Measurements from ENCODE around the gene CEBPB.
A peak's percentile ranks its signal among the peaks of the same experiment; 100 is the strongest.

Gene CEBPB

DNA sequence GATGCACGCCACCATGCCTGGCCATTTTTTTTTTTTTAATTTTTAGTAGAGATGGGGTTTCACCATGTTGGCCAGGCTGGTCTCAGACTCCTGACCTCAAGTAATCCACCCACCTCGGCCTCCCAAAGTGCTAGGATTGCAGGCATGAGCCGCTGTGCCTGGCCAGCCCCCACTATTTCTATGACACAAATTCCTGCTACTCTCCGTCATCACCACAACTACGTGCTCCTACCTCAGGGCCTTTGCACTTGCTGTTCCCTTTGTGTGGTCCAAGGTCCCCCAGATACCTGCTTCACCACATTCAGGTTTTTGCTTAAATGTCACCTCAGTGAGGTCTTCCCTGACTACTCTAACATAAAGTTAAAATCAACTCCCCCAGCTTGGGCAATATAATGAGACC, 5.2 kb upstream of the CEBPB start:
- H3K27ac Mint-ChIP-seq, result no peak overlapping the region
- H3K27me3 Mint-ChIP-seq, result peaks cover 24% of the 10 kb centered on the region
- no peak for DNase-seq
- ATAC-seq, result no peak
- H3K36me3 Mint-ChIP-seq (ENCODE audit: low read depth), result no peaks in the 10 kb centered on the region
- H3K9me3 Mint-ChIP-seq, result no peaks in the 10 kb centered on the region
- H3K4me1 Mint-ChIP-seq, result no peaks in the 10 kb centered on the region
- no peak overlapping the region for H3K4me3 Mint-ChIP-seq

DNA sequence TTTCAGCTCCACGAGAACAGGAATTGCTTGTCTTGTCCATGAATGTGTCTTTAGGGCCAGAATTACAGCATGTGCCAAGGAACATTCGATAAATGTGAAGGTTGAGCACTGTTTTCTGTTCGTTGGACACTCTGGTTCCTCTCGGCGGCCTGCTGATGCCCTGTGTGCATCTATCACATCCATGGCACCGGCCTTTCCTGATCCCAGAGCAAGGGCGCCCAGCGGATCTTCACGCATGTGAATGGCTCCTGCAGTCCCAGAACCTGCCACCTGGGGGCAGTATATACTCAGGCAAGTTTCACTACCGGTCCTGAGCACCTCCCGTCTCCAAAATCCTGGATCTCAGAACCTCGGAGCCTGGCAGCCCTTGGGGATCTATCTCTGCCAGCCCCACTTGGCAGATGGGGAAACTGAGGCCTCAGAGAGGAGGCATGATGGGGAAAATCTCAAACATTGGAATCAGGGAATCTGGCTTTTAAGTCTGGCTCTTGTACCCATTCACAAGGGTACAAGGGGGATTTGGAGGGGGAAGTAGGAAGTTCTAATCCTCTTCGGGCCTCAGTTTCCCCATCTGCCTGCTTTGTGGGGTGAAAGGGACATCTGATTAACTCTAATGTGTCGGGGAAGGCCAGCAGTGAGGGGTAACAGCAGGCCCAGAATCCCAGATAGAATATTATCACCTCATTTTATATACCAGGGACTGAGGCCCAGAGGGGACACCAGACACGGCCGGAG, 4.3 kb upstream of the CEBPB start:
- H3K4me3 Mint-ChIP-seq, result no peak overlapping the region
- peak; percentile 31 for ATAC-seq

DNA sequence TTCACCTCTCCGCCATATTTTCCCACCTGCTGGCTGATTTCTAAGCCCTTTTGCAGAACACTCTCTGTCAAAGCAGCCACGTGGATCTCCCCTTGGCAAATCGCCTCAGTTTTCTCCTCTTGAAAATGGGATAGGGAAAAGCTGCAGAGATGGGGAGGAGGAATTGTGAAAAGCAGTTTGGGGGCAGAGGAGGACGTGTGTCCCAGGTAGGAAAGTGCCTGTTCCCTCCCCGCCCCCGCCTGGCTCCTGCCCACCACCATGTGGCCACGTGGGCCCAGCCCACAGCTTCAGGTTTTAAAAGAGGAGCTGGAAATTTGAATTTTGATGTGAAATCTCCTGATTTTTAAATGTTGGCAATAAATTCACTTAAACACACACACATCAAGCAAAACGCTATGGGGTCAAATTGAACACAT, 3.6 kb upstream of the CEBPB start:
- H3K27ac Mint-ChIP-seq, result no peak overlapping the region
- no peak overlapping the region for H3K4me3 Mint-ChIP-seq
- H3K27me3 Mint-ChIP-seq, result peaks cover 24% of the 10 kb centered on the region
- no peak for DNase-seq
- no peaks in the 10 kb centered on the region for H3K36me3 Mint-ChIP-seq (ENCODE audit: low read depth)
- H3K9me3 Mint-ChIP-seq, result no peaks in the 10 kb centered on the region
- H3K4me1 Mint-ChIP-seq, result no peaks in the 10 kb centered on the region
- ATAC-seq, result no peak

More for the DNA sequence above, 4.3 kb upstream of the CEBPB start:
- H3K27me3 Mint-ChIP-seq, result peaks cover 24% of the 10 kb centered on the region
- no peaks in the 10 kb centered on the region for H3K9me3 Mint-ChIP-seq
- peak; percentile 95 for DNase-seq
- peak overlapping the region; percentile 50 for H3K27ac Mint-ChIP-seq
- no peaks in the 10 kb centered on the region for H3K4me1 Mint-ChIP-seq
- no peaks in the 10 kb centered on the region for H3K36me3 Mint-ChIP-seq (ENCODE audit: low read depth)

DNA sequence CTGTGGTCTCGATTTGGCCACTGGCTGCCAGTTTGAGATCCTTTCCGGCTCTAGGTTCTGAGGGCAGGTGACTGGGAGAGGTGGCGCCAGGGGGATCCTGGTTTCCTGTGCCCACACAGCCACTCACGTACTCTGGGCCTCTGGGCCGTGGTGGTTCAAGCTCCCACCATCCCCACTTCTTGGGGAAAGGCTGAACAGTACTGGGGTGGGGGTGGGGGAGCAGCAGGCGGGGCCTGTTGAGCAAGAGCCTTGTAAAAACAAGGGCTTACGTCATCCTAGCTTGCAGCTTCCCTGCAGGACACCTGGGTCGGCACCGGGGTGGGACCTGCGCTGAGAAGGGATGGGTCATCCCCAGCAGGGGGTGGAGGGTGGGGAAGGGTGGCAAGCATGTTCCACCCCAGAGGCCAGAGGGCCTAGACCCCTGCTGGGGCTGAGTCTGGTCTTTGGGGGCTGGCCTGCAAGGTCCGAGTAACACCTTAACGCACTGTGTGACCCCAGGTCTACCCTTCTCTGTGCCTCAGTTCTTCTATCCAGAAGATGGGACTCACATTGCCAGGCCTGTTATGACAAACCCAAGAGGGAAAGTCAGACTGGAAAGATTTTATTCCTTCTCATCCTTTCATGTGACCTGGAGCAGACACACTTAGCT, 3.1 kb upstream of the CEBPB start:
- Mint-ChIP-seq H3K4me3 (no peak overlapping the region), H3K27me3 (peaks cover 24% of the 10 kb centered on the region), H3K4me1 (peaks cover 4% of the 10 kb centered on the region), H3K9me3 (no peaks in the 10 kb centered on the region), H3K27ac (no peak overlapping the region), H3K36me3 (ENCODE audit: low read depth) (peaks cover 4% of the 10 kb centered on the region)
- ATAC-seq (no peak), DNase-seq (no peak)

DNA sequence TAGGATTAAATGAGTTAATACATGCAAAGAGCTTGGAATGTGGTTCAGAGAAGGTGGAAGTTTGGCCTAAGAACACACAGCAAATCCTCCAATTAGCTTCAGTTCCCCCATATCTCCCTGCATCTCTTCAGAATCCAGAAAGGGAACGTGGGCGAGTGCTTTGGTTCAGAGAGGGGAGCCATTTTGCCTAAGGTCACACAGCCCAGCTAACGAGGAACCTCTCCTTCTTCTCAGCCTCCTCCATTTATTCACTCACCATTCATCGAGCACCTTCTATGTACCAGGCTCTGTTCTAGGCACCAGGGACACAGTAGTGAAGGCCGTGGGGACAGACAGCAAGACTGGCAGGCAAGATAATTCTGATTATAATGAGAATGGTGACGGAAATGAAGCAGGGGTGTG, 2.3 kb upstream of the CEBPB start:
- no peak overlapping the region for H3K4me3 Mint-ChIP-seq

DNA sequence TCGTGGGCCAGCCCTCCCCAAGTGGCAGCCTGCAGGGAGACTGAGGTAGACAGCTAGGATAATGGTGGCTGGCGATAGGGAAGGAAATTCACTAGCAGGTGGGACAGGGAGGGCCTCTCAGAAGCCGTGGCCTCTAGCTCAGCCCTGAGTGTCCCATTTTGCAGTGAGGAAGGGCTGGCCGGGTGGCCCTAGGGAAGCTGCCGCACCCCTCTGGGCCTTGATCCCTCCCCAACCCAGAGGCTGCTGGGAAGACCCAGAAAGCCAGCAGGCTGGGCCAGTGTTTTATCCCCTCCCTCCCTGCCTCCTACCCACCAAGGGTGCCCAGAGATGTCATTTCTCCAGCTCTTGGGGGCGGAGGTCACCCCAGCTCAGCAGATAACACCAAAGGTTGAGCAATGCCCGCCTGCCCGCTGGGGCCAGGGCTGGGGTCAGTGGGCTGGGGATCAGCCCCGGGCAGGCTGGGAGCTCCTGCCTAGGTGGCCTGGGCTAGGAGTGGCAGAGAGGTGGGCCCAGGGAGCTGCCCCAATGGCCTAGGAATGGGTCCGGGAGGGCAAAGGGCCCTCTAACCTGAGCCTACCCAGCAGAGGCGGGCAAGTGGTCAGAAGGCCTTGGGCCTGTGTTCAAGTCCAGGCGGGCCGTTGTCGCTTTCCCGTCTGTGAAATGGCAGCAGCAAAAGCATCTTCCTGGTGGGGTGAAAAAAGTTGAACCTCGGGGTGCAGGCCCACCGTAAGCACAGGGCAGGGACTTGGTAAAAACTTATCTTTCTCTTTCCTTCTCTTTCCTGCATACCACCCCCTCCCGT, 1.6 kb upstream of the CEBPB start:
- ATAC-seq (no peak), DNase-seq (no peak)
- H3K27me3 Mint-ChIP-seq, result peaks cover 17% of the 10 kb centered on the region
- H3K4me3 Mint-ChIP-seq, result peak overlapping the region; percentile 36
- no peaks in the 10 kb centered on the region for H3K9me3 Mint-ChIP-seq
- peaks cover 10% of the 10 kb centered on the region for H3K36me3 Mint-ChIP-seq (ENCODE audit: low read depth)
- peaks cover 17% of the 10 kb centered on the region for H3K4me1 Mint-ChIP-seq
- peak overlapping the region; percentile 28 for H3K27ac Mint-ChIP-seq

More for the DNA sequence above, 2.3 kb upstream of the CEBPB start:
- Mint-ChIP-seq H3K27ac (no peak overlapping the region), H3K9me3 (no peaks in the 10 kb centered on the region), H3K36me3 (ENCODE audit: low read depth) (peaks cover 10% of the 10 kb centered on the region), H3K4me1 (peaks cover 10% of the 10 kb centered on the region), H3K27me3 (peaks cover 21% of the 10 kb centered on the region)
- DNase-seq, result no peak
- ATAC-seq, result no peak

DNA sequence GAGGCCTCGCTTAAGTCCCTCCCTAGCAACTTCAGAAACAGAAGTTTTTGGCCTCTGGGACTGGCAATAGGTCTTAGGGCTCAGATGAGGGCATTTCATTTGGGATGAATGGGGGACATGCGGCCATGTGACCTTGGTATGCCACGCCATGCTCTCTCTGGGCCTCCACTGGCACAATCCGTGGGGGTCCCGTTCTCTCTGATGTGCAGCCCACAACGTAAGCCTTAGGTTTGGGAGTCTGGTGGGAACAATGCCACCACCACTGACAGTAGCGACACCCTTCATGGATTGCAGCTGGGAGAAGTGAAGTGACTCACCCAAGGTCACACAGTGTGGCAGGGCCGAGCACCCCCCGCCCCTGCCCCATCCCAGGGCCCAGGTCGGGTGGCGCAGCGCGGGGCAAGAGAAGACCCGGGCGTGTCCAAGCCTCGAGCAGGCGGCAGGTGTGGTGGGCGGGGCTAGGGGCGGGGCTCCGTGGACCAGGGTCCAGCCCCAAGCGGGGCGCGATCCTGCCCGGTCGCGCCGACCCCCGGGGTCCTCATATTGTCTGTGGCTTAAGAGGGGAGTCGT, 864 bp upstream of the CEBPB start:
- Mint-ChIP-seq H3K27me3 (peaks cover 13% of the 10 kb centered on the region), H3K36me3 (ENCODE audit: low read depth) (peaks cover 13% of the 10 kb centered on the region), H3K4me3 (peak overlapping the region; percentile 36), H3K9me3 (no peaks in the 10 kb centered on the region), H3K4me1 (peaks cover 21% of the 10 kb centered on the region), H3K27ac (no peak overlapping the region)
- ATAC-seq (no peak), DNase-seq (peak; percentile 46)

DNA sequence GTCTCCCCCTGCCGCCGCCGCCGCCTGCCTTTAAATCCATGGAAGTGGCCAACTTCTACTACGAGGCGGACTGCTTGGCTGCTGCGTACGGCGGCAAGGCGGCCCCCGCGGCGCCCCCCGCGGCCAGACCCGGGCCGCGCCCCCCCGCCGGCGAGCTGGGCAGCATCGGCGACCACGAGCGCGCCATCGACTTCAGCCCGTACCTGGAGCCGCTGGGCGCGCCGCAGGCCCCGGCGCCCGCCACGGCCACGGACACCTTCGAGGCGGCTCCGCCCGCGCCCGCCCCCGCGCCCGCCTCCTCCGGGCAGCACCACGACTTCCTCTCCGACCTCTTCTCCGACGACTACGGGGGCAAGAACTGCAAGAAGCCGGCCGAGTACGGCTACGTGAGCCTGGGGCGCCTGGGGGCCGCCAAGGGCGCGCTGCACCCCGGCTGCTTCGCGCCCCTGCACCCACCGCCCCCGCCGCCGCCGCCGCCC, 474 bp downstream of the CEBPB start:
- Mint-ChIP-seq H3K27me3 (peaks cover 2% of the 10 kb centered on the region), H3K4me3 (peak overlapping the region; percentile 63), H3K36me3 (ENCODE audit: low read depth) (peaks cover 13% of the 10 kb centered on the region), H3K9me3 (no peaks in the 10 kb centered on the region), H3K4me1 (peaks cover 22% of the 10 kb centered on the region), H3K27ac (no peak overlapping the region)
- no peak for ATAC-seq
- DNase-seq, result peak; percentile 59

DNA sequence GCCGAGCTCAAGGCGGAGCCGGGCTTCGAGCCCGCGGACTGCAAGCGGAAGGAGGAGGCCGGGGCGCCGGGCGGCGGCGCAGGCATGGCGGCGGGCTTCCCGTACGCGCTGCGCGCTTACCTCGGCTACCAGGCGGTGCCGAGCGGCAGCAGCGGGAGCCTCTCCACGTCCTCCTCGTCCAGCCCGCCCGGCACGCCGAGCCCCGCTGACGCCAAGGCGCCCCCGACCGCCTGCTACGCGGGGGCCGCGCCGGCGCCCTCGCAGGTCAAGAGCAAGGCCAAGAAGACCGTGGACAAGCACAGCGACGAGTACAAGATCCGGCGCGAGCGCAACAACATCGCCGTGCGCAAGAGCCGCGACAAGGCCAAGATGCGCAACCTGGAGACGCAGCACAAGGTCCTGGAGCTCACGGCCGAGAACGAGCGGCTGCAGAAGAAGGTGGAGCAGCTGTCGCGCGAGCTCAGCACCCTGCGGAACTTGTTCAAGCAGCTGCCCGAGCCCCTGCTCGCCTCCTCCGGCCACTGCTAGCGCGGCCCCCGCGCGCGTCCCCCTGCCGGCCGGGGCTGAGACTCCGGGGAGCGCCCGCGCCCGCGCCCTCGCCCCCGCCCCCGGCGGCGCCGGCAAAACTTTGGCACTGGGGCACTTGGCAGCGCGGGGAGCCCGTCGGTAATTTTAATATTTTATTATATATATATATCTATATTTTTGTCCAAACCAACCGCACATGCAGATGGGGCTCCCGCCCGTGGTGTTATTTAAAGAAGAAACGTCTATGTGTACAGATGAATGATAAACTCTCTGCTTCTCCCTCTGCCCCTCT, 1.1 kb downstream of the CEBPB start:
- peak overlapping the region; percentile 97 for H3K27ac Mint-ChIP-seq
- ATAC-seq (peak; percentile 21), DNase-seq (peak; percentile 59)
- H3K9me3 Mint-ChIP-seq, result no peaks in the 10 kb centered on the region
- H3K4me1 Mint-ChIP-seq, result peaks cover 22% of the 10 kb centered on the region
- peak overlapping the region; percentile 91 for H3K4me3 Mint-ChIP-seq
- H3K27me3 Mint-ChIP-seq, result no peaks in the 10 kb centered on the region
- H3K36me3 Mint-ChIP-seq (ENCODE audit: low read depth), result peaks cover 13% of the 10 kb centered on the region

DNA sequence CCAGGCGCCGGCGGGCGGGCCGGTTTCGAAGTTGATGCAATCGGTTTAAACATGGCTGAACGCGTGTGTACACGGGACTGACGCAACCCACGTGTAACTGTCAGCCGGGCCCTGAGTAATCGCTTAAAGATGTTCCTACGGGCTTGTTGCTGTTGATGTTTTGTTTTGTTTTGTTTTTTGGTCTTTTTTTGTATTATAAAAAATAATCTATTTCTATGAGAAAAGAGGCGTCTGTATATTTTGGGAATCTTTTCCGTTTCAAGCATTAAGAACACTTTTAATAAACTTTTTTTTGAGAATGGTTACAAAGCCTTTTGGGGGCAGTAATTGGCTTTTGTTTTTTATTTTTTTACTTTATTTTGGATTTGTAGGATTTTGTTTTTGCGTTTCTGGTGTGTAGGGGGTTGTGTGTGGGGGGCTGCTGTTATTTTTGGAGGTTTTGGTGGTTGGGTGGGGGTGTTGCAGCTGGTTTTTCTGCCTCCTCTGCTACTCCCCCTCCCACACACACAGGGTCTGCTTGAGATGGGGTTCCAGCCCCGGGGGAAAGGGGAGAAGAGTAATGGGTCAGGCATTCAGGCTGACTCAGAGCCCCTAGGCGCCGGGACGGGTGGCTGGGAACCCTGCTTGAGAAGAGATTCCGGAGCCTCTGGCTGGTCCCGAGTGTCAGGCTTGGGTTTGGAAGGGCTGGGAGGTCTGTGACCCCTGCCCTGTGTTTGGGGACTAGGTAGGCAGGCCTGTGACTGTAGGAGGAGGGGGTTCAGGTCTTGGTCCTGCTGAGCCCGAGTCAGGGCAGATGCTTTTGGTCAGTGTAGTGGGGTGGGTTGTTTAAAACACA, 2.0 kb downstream of the CEBPB start:
- peak overlapping the region; percentile 97 for H3K27ac Mint-ChIP-seq
- ATAC-seq, result peak; percentile 48

DNA sequence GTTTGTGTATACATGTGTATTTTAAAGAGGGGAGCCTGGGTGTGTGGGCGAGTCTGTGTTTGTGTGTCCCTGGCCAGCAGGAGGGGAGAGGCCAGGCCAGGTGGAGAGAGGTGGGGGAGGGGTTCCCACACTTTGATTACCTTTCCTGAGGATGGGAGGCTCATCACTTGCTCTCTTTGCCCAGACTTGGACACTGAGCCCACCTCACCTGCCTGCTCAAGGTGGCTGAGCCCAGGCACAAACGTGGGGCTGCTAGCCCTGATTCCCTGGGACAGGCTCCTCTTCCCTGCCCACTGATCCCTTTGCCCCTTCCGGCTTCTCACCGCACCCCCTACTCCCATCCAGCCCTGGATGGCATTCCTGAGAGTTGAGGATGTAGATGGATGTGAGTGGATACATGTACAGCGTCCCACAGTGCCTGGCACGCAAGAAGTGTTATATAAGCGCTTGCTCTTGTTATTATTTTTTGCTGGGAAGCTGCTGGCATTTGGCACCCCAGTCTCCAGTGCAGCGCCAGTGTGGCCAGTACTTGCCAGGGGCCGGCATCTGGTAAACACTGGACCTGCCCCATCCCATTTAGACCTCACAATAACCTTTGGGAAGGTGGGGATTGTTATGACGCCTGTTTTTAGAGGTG, 2.7 kb downstream of the CEBPB start:
- no peak for DNase-seq
- ATAC-seq, result no peak
- H3K9me3 Mint-ChIP-seq, result no peaks in the 10 kb centered on the region
- H3K4me3 Mint-ChIP-seq, result peak overlapping the region; percentile 91
- peaks cover 13% of the 10 kb centered on the region for H3K36me3 Mint-ChIP-seq (ENCODE audit: low read depth)
- H3K4me1 Mint-ChIP-seq, result peaks cover 22% of the 10 kb centered on the region
- H3K27ac Mint-ChIP-seq, result peak overlapping the region; percentile 97
- no peaks in the 10 kb centered on the region for H3K27me3 Mint-ChIP-seq

More for the DNA sequence above, 2.0 kb downstream of the CEBPB start:
- H3K27me3 Mint-ChIP-seq, result no peaks in the 10 kb centered on the region
- peaks cover 22% of the 10 kb centered on the region for H3K4me1 Mint-ChIP-seq
- peak overlapping the region; percentile 91 for H3K4me3 Mint-ChIP-seq
- peaks cover 13% of the 10 kb centered on the region for H3K36me3 Mint-ChIP-seq (ENCODE audit: low read depth)
- peak; percentile 84 for DNase-seq
- no peaks in the 10 kb centered on the region for H3K9me3 Mint-ChIP-seq

DNA sequence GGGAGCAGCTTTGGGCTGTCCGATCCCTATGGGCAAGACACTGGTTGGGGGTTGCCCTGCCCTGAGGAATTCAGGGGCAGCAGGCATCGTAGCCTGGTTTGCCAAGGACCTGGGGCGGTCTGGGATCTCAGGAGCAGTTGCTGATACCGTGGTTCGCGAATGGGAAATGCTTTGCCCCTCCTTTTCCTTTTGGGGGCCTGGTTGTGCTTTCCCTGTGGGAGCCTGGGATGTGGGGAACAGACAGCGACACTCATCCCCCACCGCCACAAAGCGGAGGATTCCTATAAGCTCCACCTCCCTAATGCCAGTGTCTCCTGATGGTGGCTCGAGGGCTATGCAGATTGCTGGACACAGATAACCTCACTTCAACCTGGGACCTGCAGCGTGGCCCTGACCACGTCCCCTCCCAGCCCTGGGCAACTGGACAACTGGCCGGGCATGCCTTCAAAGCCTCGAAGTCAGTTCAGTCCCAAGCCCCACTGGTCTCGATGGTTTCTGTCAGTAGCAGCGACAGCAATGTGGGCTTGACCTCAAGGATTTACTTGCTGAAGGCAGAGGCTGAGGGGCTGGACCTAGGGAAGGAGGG, 3.3 kb downstream of the CEBPB start:
- H3K4me1 Mint-ChIP-seq, result peaks cover 22% of the 10 kb centered on the region
- ATAC-seq, result no peak

More for the DNA sequence above, 3.3 kb downstream of the CEBPB start:
- Mint-ChIP-seq H3K27me3 (no peaks in the 10 kb centered on the region), H3K36me3 (ENCODE audit: low read depth) (peaks cover 13% of the 10 kb centered on the region), H3K27ac (peak overlapping the region; percentile 97), H3K9me3 (no peaks in the 10 kb centered on the region), H3K4me3 (peak overlapping the region; percentile 91)
- no peak for DNase-seq
